B cell (primary cell): ENCODE results near the gene LHX2. TPM values are rescaled to one million over a fixed set of nuclear protein-coding genes. Genes with fewer than 3 reads are reported as not detected.
A peak's percentile ranks its signal among the peaks of the same experiment; 100 is the strongest.

Experiments used
- ATAC-seq: fragments of 200-7000 bp; cut with Tn5 transposase; one replicate; pipeline ENCODE4 v1.10.0; 2021; ENCODE audit warnings: low read depth, mild to moderate bottlenecking, moderate number of reproducible peaks, moderate library complexity
- CTCF ChIA-PET: fragments of 350-600 bp; sonication (Branson Sonifier 250); formaldehyde crosslinking; loops from one replicate; lab custom pipeline; 2021; ENCODE audit warnings: antibody characterized with exemption, inconsistent platforms; lab: Charles Lee
- POLR2A ChIA-PET: fragments of 350-600 bp; sonication (Branson Sonifier 250); formaldehyde crosslinking; loops from one replicate; lab custom pipeline; 2021; ENCODE audit warnings: antibody characterized with exemption; lab: Charles Lee
- DNase-seq: peaks from one replicate; pipeline ENCODE4 v3.0.0; 2013
- H2AFZ ChIP-seq: 2 replicates; pipeline ENCODE4 v1.6.1; 2012; ENCODE audit warnings: mild to moderate bottlenecking, low read depth, low read length; ENCODE audit not compliant: insufficient read depth, poor library complexity, severe bottlenecking
- H3K27ac ChIP-seq, 2 donors: 1 replicate in 1 of 2; 2 replicates in 1 of 2; pipeline ENCODE4 v1.5.1; 2012 to 2013; ENCODE audit warnings: low read length in 2 of 2, mild to moderate bottlenecking in 2 of 2, moderate library complexity in 1 of 2
- H3K27me3 ChIP-seq, 4 experiments: fragments of 200-600 bp in 1 of 4; sonication (generic) in 1 of 4; replicated peaks in 1 of 4; 1 replicate in 2 of 4; 2 replicates in 2 of 4; pipeline versions ENCODE4 v1.6.1 to v1.7.0; 2013 to 2016; ENCODE audit warnings: low read length in 3 of 4, mild to moderate bottlenecking in 2 of 4, mixed read lengths in 1 of 4, moderate library complexity in 1 of 4; ENCODE audit not compliant: insufficient read depth in 4 of 4, control insufficient read depth in 3 of 4; ENCODE audit errors: control extremely low read depth in 1 of 4
- H3K36me3 ChIP-seq, 2 experiments: replicated peaks in 1 of 2; 1 replicate in 1 of 2; 2 replicates in 1 of 2; pipeline versions ENCODE4 v1.6.1 to v1.7.1; 2013; ENCODE audit warnings: low read length in 1 of 2; ENCODE audit not compliant: insufficient read depth in 2 of 2, control insufficient read depth in 1 of 2; ENCODE audit errors: control extremely low read depth in 1 of 2, extremely low read depth in 1 of 2
- H3K4me1 ChIP-seq, 2 donors: fragments of 200-600 bp in 1 of 2; sonication (generic) in 1 of 2; 1 replicate in 1 of 2; 2 replicates in 1 of 2; pipeline versions ENCODE4 v1.5.1 to v1.6.1; 2013 to 2017; ENCODE audit warnings: low read length in 2 of 2; ENCODE audit not compliant: control insufficient read depth in 2 of 2, insufficient read depth in 2 of 2
- H3K4me2 ChIP-seq: replicated peaks from 2 replicates; pipeline ENCODE3; 2012; ENCODE audit warnings: mild to moderate bottlenecking, low read depth, low read length; ENCODE audit not compliant: poor library complexity, severe bottlenecking
- H3K4me3 ChIP-seq, 5 experiments: fragments of 200-600 bp in 1 of 5; sonication (generic) in 1 of 5; 1 replicate in 3 of 5; 2 replicates in 2 of 5; pipeline versions ENCODE4 v1.5.1 to v1.7.0; 2011 to 2016; ENCODE audit warnings: low read length in 4 of 5, mild to moderate bottlenecking in 4 of 5, low read depth in 2 of 5, control low read depth in 1 of 5, moderate library complexity in 1 of 5; ENCODE audit not compliant: insufficient read depth in 1 of 5; ENCODE audit errors: control extremely low read depth in 1 of 5, extremely low read depth in 1 of 5
- H3K79me2 ChIP-seq: fragments of 200-600 bp; sonication (generic); one replicate; pipeline ENCODE4 v1.6.0; 2016; ENCODE audit warnings: low read length; ENCODE audit not compliant: control insufficient read depth, insufficient read depth
- H3K9ac ChIP-seq: fragments of 200-600 bp; sonication (generic); 2 replicates; pipeline ENCODE4 v1.6.1; 2017; ENCODE audit warnings: mild to moderate bottlenecking, low read length, moderate library complexity
- H3K9me3 ChIP-seq, 3 donors: one replicate each; pipeline versions ENCODE4 v1.6.1 to v1.7.1; 2013; ENCODE audit warnings: low read length in 2 of 3; ENCODE audit not compliant: control insufficient read depth in 2 of 3, insufficient read depth in 1 of 3; ENCODE audit errors: control extremely low read depth in 1 of 3
- H4K20me1 ChIP-seq: 2 replicates; pipeline ENCODE4 v1.6.0; 2012; ENCODE audit warnings: mild to moderate bottlenecking, low read length; ENCODE audit not compliant: insufficient read depth, control insufficient read depth, poor library complexity, severe bottlenecking
- H3K27ac Mint-ChIP-seq: one replicate; pipeline ENCODE4 v1.8.0; 2021; ENCODE audit warnings: mixed read lengths
- H3K27me3 Mint-ChIP-seq: one replicate; pipeline ENCODE4 v1.8.0; 2021; ENCODE audit warnings: mixed read lengths
- H3K4me1 Mint-ChIP-seq: one replicate; pipeline ENCODE4 v1.8.0; 2021; ENCODE audit warnings: mixed read lengths
- H3K4me3 Mint-ChIP-seq: one replicate; pipeline ENCODE4 v1.8.0; 2021; ENCODE audit warnings: mixed read lengths
- H3K9me3 Mint-ChIP-seq: one replicate; pipeline ENCODE4 v1.8.0; 2022; ENCODE audit warnings: mixed read lengths; ENCODE audit not compliant: insufficient read depth
- CTCF ChIP-seq: fragments of 200-600 bp; IDR thresholded peaks from one replicate; pipeline ENCODE4 v1.8.0; 2022; ENCODE audit warnings: antibody characterized with exemption, mild to moderate bottlenecking
- EZH2 ChIP-seq: IDR thresholded peaks from 2 replicates; pipeline ENCODE4 v1.6.1; 2012; ENCODE audit warnings: borderline replicate concordance, low read depth, mild to moderate bottlenecking, moderate library complexity, low read length; ENCODE audit not compliant: insufficient read depth, poor library complexity, severe bottlenecking
- WGBS: methylation state at CpG from one replicate; pipeline ENCODE4 v1.1.5; 2013; ENCODE audit warnings: missing lambda C conversion rate; ENCODE audit not compliant: insufficient coverage; 5-methylcytosine and 5-hydroxymethylcytosine counted together
- intact Hi-C: fragments of 100-400 bp; cut with micrococcal nuclease; formaldehyde crosslinking; loops from one replicate; pipeline ENCODE4 v1.10.0; 2022
- polyA plus RNA-seq: library from polyadenylated mRNA; depleted of rRNA; stranded (reverse); fragments of >200 nt; gene quantifications from 2 replicates; pipeline ENCODE4 v1.2.3, GENCODE V29; 2012
- total RNA-seq, 2 donors: library from RNA; stranded (reverse); fragments of 120-200 nt in 1 of 2; gene quantifications; 1 replicate in 1 of 2; 2 replicates in 1 of 2; pipeline versions ENCODE4 v1.2.3 to v1.2.4, GENCODE V29; 2013 to 2022

LHX2 gene
- total and polyA plus RNA-seq, 2 donors (not counting 1 experiment from before 2014, with no cell fraction given): 0.66 TPM; not detected in 1

- H3K27me3 Mint-ChIP-seq: peaks cover 69% of the 10 kb centered on the region
- peaks cover 42% of the 10 kb centered on the region for H3K4me1 Mint-ChIP-seq
- TF ChIP-seq EZH2 (no peak), CTCF (no peak)
- H3K27ac Mint-ChIP-seq: peak overlapping the region; percentile 38
- Histone ChIP-seq H3K4me2 (peak overlapping the region; percentile 96), H4K20me1 (no peaks in the 10 kb centered on the region), H3K9me3 (peaks cover 0 to 18% (median 0%) of the 10 kb centered on the region in 3 donors), H3K36me3 (no peaks in the 10 kb centered on the region), H3K79me2 (no peaks in the 10 kb centered on the region), H3K27ac (no peak overlapping the region), H2AFZ (peak overlapping the region; percentile 29), H3K4me1 (peaks cover 42 to 47% of the 10 kb centered on the region in 2 donors), H3K9ac (peak overlapping the region; percentile 63), H3K4me3 (peak overlapping the region in 3 of 5 experiments; percentile 13 to 66 (median 22)), H3K27me3 (peaks cover 0 to 66% (median 43%) of the 10 kb centered on the region in 4 experiments)
- ChIA-PET POLR2A (no interaction called here), CTCF (interaction anchor here (0.5 to 1.2 kb wide), 2 partner anchors 42 to 92 kb away, joined by 3 to 5 read pairs; no protein-coding TSS in a partner anchor)
- peak; percentile 66 for ATAC-seq
- WGBS: 7% methylated on average over 15 of the region's 15 CpGs
- peak overlapping the region; percentile 86 for H3K4me3 Mint-ChIP-seq
- intact Hi-C loops: loop anchor here (2.0 to 5.0 kb wide), 2 partner anchors 17 to 65 kb away; partner anchors contain the start of gene DENND1A
- H3K9me3 Mint-ChIP-seq: no peaks in the 10 kb centered on the region
- DNase-seq: peak; percentile 81
Measured at GRCh38 chr9:123997665-123998277, 13.8 kb upstream of the LHX2 start.
